Measurements from ENCODE around the gene RALGAPB.

DNA sequence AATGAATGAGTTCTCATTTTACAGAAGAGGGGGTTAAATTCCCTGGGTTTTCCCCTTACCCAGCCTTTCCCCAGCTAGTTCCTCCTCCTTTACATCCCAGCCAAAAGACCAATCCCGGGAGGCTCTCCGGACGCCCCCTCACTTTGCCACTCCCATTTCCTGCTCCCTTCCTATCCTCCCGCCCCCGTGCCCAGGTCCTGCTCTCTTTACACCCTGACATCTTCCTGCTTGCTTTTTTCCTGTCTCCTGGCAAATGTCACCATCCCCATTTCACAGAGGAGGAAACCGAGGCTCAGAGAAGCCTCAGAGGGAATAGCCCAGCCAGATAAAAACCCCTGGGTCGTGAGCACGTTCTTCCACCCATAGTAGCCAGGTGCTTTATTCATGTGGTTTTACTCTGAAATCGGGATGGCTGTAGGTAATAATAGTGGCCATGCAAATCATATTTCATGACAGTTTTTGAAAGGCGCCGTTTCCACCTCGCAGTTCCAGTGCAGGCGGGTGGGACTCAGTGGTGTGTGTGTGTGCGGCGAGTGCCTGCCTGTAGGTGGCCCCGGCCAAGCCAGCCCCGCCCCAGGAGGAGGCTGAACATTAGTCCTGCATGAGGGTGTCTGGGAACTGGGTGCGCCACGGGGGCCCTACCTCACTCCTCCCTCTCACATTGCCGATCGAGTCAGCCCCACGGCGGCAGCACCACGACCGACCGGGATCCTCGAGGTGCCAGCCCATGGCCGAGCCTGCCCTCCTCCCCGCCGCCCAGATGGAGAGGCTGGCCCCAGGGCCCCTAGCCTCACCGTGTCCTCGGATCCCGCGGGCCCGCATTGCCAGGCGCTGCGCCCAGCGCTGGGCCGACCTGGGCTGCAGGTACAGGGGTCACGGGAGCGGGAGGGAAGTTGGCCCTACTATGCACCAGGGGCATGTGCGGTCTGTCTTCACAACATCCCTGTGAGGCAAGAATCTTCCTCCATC lies 128.9 kb downstream of the RALGAPB start, which contains the start of gene ARHGAP40:
- TF ChIP-seq CTCF (IDR thresholded peaks at IDR 0.05; ENCODE audit: borderline replicate concordance, extremely low read depth, low read length, poor library complexity, severe bottlenecking) (no peak), EZH2 (IDR thresholded peaks at IDR 0.05; ENCODE audit: borderline replicate concordance, low read depth, low read length, severe bottlenecking) (no peak)

Data from DND-41 (cell line).